Fibroblast of skin of back (primary cell): Measurements from ENCODE around the gene OVOL3.

Experiments
- DNase-seq: peaks from one replicate; pipeline ENCODE4 v3.0.0-alpha.2; 2013

Gene OVOL3

DNA sequence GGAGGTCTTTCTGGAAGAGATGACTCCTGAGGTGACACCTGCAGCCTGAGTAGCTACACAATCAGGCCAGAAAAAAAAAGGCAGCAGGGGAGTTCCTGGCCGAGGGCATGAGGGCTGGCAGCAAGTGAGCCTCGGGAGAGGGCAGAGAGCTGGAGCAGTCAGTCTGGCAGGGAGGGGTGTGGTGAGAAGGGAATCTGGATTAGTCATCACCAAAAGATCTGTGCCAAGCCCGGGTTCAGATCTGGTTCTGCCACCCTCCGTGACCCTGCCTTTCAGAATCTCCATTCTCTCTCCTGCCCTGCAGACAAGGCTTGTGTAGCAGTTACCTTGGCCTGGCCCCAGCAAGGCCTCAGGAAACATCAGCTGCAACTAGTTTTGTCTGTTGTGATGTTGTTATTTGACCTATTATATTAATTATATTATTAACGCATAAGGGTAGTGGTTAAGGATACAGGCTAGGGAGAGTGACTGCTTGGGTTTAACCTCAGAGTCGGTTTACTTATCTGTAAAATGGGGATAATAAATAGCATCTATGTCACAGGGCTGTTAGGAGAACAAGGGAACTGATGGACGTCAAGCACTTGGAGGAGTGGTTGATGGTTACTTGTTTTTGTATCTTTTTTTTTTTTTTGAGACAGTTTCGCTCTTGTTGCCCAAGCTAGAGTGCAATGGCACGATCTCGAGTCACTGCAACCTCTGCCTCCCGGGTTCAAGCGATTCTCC, 26.2 kb downstream of the OVOL3 start:
- peak; percentile 74 for DNase-seq

DNA sequence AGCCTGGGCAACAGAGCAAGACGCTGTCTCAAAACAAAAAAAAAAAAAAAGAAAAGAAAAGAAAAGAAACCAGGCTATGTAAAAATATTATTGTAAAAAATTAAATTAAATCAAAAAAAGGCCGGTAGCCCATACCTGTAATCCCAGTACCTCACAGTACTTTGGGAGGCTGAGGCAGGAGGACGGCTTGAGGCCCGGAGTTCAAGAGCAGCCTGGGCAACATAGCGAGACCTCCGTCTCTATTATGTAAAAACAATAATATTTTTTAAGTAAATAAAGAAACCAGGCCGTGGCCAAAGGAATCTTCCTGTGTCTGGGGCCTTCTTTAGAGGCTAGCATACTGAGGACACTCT, 28.2 kb downstream of the OVOL3 start:
- DNase-seq = no peak

- peak; percentile 95 for DNase-seq
These were observed 28.7 kb downstream of the OVOL3 start, which contains the start of gene CAPNS1 for GRCh38 chr19:36139473-36140303. Gene CAPNS1, plus strand, starts transcription at chr19:36140066. Its CDS starts 946 bp downstream, at chr19:36141012.

DNA sequence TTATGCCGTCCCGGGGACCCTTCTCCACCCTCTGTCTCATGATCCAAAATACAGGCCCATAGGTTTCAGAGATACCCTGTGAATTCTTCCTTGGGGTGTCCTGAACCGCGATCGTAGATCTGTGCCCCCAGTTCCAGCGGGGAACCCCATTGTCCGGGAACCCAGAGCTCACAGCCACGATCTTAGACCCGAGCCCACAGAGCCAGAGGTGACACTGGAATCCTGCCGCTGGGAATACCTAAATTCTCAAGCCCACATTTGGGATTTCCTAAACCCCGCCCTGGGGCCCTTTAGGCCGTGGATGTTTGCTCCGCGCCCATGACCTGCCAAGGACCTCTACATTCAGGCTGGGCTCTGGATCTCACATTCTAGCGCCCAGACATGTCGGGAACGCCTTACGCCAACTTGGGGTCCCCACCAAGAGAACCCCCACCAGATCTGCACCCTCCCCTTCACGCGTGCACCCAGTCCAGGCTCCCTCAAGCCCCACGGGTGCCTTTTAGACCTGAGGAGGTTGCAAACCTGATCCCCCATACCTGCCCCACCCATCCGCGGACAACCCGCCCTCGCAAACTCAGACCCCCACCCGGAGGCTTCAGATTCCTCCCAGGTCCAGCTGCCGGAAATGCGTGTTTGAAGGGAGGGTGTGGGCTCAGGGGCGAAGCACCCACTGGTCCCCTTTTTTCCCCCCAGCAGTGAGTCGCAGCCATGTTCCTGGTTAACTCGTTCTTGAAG, 29.5 kb downstream of the OVOL3 start:
- peak; percentile 72 for DNase-seq

DNA sequence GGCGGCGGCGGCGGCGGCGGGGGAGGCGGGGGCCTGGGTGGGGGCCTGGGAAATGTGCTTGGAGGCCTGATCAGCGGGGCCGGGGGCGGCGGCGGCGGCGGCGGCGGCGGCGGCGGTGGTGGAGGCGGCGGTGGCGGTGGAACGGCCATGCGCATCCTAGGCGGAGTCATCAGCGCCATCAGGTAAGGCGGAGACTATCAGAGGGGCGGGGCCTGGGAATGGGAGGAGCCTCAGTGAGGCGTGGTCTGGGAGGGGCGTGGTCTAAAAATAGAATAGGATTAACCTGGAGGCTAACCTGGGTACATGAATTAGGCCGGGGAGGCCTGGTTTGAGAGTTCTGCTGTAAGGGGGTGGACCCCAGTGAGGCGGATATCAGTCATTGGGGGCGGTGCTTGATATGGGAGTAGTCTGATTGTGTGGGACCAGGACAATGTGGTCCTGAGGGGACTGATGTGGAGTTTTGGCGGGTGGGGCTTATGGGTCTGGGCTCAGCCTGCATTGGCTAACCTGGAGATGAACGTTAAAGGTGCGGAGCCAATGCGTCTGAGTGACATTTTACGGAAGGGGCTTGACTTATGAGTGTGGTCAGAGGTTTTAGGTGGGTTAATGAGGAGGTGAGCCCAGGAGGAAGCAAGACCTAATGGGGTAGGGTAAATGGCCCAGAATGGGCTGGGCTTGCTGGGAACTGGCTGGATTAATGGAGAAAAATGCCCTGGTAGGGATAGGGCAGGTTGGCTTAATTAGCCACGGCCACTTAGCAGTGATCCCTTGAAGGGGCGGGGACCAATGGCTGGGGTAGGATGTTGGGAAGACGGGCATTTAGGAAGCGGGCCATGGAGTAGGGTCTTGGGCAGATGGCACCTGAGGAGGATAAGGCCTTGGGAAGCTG, 30.3 kb downstream of the OVOL3 start:
- DNase-seq = peak; percentile 81

- DNase-seq = no peak
These were observed 31.1 kb downstream of the OVOL3 start for GRCh38 chr19:36142046-36142445.

GRCh38 chr19:36142496-36142895, 31.6 kb downstream of the OVOL3 start:
- DNase-seq = no peak

DNA sequence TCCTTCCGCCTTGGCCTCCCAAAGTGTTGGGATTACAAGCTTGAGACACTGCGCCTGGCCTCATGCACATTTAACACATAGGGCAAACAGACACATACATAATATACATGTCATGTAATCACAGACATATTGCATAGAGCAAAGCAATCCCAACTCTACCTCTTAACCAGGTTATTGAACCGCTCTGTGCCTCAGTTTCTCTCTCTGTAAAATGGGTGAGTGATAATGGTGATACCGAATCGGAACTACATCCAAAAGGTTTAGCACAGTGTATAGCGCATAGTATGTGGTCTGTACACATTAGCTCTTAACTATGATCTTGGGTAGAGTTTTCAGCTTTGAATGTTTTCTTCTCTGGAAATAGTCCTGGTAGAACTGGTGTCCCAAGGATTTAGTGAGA, 33.7 kb downstream of the OVOL3 start:
- no peak for DNase-seq

DNA sequence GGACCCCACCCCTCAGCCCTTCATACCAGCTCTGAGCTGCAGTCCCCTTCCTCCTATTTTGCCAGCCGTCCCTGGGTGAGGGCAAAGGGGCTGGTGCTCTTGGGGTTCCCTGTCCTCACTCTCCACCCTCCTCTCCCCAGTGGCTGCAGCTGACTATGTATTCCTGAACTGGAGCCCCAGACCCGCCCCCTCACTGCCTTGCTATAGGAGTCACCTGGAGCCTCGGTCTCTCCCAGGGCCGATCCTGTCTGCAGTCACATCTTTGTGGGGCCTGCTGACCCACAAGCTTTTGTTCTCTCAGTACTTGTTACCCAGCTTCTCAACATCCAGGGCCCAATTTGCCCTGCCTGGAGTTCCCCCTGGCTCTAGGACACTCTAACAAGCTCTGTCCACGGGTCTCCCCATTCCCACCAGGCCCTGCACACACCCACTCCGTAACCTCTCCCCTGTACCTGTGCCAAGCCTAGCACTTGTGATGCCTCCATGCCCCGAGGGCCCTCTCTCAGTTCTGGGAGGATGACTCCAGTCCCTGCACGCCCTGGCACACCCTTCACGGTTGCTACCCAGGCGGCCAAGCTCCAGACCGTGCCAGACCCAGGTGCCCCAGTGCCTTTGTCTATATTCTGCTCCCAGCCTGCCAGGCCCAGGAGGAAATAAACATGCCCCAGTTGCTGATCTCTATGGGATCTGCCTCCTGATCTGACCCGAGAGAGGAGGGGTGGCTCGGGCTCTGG, 38.9 kb downstream of the OVOL3 start:
- no peak for DNase-seq

GRCh38 chr19:36150586-36150985, 39.6 kb downstream of the OVOL3 start:
- no peak for DNase-seq

DNA sequence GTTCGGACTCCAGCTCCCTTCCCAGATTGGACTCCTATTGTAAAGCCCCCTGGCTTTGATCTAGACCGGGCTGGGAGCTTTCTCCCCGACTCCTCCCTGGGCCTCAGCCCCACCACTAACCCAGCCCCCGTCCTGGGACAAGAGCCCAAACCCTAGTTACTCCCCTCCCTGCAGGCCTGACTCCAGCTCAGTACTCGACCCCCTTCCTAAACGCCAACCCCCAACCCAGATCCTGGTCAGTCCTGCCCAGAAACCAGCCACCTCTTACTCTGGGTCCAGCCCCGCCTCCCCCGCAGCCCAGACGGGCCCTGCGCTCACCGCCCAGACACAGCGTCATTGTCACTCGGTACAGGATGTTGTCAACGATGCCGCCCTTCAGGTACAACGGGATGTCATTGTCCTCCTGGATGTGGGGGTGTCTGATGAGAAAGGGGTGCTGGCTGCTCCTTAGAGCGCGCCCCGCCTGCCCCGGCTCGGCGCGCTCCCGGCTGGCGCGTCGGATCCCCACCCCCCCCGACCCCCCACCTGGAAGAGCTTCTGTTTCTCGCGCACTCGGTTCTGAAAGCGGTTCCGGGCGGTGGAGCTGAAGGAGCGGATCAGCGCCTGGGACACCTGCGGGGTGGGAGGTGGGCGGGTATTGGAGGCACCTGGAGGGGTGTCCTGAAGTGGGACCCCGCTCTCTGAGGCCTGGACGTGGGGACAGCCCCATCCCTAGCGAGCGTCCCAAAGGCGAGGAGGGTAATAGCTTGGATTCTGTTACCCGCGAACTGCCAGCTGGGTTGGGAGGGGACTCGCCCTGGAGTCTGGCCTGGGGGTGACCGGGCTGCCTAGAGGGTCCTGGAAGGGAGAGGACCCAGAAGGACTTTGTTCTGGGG, 40.4 kb downstream of the OVOL3 start:
- no peak for DNase-seq

DNA sequence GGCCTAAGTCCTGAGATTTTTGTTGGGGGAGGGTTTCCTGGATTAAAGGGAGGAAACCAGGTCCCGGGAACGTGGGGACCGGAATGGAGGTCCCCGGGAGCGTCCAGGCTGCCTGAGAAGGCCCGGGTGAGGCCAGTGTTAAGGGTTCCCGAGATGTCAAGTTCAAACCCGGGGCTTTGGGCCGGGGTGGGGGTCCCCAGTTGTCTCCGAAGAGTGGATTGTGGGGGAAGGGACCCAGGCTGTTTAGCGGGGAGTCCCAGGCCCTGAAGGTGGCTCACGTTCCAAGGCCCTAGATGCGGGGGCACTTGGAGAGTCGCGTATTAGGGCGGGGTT, 41.0 kb downstream of the OVOL3 start:
- DNase-seq = no peak

- peak; percentile 33 for DNase-seq
These were observed 41.6 kb downstream of the OVOL3 start, which contains the start of gene COX7A1 for GRCh38 chr19:36152352-36153091. Gene COX7A1, minus strand, starts transcription at chr19:36152447. Its CDS starts 40 bp downstream, at chr19:36152407.

GRCh38 chr19:36153126-36153525, 42.2 kb downstream of the OVOL3 start:
- DNase-seq = no peak

GRCh38 chr19:36160821-36161596, 50.1 kb downstream of the OVOL3 start:
- DNase-seq = no peak
